NCI-H446 (cell line): ENCODE data around the gene GRB7.
"Not testable (repeated sequence)": the region's sequence is repeated elsewhere in the genome, so short reads cannot be mapped to it uniquely, and the experiment has no call there.

ENCODE experiments used
- DNase-seq, 2 experiments: peaks; one replicate each; lab custom pipeline; 2025; lab: John Stamatoyannopoulos, UW

The GRB7 gene

DNA sequence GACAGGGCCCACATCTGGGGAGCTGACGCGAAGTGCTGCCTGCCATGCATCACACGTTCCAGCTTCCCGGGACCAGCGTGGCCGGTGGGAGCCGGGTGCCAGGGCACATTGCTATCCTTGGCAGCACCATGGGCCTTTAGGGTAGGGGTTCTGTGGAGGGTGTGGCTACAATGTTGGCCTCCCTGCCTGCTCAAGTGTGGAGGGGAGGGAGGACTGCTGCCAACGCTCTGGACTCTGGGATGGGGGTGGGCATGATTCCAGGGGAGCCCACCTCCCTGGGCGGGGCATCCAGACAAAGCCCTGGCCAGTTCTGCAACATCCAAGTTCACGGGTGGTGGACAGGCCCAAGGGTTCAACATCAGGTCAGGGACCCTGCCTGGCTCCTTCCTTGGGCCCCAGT lies 13.9 kb downstream of the GRB7 start:
- peak in 1 of 2 experiments; percentile 30 for DNase-seq

DNA sequence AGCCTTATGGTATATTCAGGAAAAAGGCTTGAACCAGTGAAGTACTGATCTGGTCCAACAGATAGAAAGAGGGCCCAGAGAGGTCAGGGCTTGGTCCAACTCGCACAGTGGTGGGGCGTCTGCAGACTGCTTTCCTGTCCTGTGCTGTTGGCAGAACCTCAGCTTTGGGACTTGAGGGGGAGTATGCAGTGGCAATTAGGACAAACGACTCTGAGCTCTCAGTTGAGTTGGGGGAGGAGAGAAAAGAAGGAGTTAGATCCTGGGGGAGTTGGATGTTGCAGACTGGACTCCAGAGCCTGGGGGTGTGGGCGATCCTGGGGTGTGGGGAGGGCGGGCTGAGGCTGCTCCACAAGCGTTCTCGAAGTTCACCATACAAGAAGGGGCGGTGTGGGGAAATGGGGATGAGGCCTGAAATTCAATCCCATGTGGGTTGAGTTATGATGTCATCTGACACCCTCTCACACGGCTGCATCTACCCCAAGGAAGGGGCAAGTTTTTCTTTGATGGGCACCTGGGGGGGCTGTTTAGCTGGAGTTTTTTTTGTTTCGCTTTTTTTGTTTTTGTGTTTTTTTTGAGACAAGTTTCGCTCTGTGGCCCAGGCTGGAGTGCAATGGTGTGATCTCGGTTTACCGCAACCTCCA lies 14.6 kb downstream of the GRB7 start:
- DNase-seq, result no peak

- no peak for DNase-seq
Observed at GRCh38 chr17:39753514-39754160, 15.9 kb downstream of the GRB7 start.

DNA sequence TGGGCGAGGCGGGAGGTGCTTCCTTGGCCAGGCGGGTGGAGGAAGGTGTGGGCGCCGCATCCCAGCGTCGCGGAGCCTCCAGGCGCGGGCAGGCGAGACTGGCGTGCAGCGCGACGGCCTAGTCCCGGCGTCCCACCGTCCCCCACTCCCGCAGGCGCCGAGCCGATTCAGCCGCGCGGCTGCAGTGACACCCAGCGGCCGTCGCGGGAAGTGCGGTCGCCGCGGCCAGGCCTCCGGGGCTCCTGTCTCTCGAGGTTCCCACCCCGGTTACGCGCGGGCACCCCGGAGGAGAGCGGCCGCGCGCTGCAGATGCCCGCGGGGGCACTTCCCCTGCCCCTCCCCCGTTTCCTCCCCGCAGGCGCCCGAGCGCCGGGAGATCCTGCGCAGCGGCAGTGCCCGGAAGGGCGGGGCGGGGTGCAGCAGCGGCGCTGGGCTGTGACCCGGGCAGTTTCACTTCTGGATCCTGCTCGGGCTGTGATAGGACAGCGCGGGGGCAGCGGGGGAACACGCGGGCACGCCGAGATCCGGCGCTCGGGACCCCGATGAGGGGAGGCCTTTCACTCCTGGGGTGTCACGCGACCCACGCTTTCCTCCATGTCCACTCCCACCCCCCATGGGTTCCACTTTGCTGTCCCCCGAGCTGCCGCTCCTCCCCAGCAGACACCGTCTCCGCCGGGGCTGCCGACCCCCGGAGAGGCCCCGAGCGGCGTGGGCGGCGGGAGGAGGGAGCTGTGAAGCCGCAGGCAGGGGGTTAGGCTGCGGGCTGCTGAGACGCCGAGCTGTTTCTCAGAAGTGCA lies 16.6 kb downstream of the GRB7 start:
- peak; percentile 49 to 71 for DNase-seq

DNA sequence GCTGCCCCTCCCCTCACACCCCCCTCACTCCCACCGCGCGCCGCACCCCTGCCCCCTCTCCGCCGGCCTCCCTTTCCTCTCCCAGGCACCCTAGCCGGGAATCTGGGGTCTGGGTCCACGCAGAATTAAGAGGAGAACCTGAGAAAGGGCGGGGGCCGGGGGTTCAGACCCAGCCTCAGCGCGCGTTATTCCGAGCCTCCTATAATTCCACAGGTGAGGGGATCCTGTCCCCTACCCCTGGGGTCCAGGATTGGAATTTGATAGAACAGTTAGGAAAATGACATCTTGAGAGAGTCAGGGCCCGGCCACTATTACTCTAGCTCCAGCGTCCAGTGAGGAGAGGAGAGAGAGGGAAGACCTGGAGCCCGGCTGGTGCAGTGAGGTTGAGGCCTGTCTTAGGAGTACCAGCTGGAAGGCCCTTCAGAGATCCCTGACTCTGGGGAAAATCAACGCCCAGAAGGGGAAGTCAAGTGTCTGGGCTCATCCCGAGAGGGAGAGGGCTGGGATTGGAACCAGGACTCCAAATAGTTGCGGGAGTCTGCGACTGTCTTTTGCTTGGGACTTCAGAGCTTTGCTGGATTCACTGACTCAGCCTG lies 17.3 kb downstream of the GRB7 start:
- no peak for DNase-seq

GRCh38 chr17:39755554-39756379 lies 18.0 kb downstream of the GRB7 start:
- DNase-seq, result no peak

DNA sequence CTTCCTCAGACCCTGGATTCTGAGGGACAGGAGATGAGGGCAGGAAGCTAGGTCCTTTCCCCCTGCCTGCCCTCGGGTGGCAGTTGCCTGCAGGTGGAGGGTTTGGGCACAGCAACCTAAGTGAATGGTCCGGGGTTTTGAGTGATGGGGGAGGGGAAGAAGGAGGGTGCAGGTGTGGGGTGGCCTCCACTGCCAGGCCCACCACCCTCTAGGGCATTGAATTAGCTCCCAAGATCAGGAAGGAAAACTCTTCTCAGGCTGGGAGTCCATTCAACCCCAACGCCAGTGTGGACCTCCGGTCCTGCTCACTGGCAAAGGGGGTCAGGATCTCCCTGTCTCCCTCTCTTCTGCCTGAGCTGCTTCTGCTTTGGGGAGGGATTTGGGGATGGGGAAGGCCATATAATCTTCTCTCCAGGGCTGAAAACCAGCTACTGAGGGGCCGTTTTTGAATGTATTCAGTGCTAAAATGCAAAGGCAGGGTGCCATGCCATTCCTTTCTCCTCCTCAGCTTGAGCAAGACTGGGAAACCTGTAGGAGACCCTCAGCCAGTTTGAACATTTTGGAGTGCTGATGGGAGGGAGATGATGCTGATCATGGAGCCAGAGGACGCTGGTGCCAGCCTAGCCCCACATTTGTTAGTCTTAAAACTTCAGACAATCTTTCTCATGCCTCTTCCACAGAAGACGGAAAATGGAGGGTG lies 18.8 kb downstream of the GRB7 start:
- DNase-seq, result no peak

GRCh38 chr17:39757176-39757662 lies 19.5 kb downstream of the GRB7 start:
- DNase-seq, result no peak

DNA sequence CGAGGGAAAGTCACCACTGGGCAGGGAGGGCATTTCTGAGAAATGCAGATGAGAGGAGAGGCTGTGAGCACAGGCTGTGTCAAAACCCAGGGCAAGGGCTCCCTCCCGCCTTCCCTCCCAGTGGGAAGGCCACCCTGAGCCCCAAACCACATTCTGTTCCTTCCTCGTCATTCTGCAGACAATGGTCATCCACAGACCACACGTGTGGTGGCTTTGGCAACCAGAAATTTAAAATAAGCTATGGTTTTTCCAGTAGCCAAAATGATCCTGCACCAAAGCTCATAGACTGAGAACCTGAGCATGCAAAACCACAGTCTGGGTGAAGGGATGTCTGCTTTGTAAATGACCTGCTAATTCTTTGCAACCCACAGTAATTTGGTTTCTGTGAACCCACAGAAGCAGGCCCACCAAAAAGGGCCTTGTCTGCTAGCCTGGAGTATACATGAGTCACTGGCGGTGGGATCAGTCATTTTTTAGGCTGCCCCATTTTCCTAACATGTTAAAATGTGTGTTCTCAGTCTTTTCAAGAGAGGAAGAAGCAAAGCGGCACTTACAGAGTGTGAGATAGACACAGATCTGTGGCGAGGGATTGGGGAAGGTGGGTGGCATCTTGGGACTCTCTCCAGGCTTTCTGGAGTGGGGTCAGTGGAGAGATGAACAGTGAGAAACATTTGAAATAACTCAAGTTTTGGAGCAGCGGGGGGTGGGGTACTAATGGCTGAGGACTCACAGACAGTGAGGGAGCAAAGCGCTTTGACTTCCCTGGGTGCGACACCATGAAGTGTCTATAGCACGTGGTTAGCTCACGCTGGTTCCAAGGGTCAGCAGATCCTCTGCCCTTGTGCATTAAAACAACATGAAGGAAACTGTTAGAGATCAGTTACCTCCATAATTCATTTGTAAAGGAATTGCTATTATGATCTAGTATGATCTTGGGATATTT lies 20.5 kb downstream of the GRB7 start:
- no peak for DNase-seq

DNA sequence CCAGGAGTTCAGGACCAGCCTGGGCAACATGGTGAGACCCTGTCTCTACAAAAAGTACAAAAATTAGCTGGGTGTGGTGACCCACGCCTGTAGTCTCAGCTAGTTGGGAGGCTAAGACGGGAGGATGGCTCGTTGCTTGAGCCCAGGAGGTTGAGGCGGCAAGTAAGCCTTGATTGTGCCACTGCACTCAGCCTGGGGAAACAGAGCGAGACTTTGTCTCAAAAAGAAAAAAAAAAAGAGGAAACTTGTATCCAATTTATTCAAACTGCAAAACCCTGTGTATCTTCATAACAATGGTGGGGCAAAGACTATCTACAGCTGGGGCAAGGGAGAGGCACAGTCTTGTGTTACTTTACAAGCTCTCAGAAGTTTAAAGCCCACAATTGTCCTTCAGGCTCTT lies 21.5 kb downstream of the GRB7 start:
- DNase-seq, result no peak

DNA sequence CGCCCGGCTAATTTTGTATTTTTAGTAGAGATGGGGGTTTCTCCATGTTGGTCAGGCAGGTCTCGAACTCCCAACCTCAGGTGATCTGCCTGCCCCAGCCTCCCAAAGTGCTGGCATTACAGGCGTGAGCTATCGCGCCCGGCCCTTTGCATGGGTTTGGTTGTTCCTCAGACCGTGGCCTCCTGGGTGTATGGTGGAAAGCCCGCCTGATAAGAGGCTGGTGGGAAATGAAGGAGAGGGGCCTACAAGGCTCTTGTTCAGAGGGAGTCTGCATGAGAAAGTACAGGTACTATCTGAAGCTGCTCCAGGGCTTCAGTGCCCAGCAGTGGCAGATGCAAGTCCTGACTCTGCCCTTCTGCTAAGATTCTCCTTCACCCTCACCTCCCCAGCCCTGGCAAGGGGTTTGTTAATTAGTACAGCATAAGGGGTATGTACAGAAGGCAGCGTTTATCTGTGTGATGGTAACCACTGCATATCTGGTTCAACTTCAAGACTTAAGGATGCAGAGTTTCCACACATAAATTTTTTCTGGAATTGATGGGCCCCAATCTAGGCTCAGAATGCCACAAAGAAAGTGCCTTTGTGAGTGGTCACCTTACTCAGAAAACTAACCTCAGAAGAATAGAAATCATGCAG lies 24.2 kb downstream of the GRB7 start:
- no peak for DNase-seq

DNA sequence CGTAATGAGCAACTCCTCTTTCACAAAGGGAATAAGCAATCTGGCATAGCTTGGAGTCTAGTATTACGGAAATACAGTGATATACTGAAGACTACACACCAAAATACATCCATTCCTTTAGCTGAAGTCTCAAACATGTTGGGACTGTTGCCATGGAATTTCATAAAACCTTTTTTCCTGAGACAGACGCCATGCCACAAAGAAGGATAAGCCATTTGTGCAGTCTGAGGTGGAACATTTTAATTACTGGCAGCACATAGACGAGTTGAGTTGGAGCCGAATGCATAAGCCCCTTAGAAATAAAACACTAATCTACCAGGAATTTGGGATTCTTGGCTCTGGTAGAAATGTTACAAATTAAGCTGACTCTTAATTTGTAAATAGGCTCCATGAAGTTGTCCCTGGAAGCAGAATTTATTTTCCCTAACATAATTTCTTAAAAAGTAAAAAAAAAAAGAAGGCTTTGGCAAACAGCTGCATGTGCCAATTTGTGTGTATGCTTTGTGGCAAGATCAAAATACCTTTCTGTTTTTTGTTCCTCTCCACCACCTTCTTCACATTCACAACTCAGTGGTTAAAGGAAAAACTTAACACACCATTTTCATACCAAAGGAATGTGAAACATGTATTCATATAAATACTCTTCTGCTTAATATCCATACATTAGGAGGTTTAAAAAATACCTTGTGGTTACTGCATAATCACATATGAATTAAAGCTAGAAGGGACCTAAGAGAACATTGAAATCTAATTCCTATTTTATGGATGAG lies 25.5 kb downstream of the GRB7 start:
- no peak for DNase-seq

GRCh38 chr17:39764171-39764570 lies 26.4 kb downstream of the GRB7 start:
- DNase-seq, result not testable (repeated sequence)

DNA sequence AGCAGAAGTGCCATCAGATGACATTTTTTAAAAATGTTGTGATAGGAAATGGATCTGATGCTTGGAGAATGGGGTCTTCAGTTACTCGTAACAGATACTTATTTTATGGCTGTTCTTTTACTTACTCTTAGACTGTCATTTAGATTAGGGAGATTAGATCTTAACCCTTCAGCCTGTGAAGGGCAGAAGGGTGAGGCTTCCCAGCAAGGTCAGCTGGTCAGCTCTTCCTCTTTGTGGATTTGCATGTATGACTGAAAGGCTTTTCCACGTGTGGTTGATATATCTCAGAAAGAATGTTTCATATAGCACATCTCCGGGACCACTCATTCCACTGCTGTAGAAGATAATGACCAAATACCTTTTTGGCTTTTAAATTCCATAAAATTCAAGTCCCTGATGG lies 27.4 kb downstream of the GRB7 start:
- no peak for DNase-seq

DNA sequence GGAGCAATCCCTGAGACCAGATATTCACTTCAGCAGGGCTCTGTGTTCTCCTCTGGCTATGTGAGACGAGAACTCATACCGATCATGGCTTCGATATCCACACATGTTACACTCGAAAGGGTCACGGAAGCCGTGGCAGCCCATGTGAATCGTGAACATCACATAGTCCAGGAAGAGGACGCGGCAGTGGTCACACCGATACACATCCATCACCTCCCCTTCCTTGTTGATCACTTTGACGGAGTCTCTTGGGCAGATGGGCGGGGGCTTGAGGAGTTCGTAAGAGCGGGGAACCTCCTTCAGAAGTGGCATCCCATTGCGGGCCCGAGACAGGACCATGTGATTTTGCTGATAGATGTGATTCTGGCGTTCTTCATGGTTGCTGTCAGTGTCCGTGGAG lies 28.0 kb downstream of the GRB7 start:
- DNase-seq, result no peak

GRCh38 chr17:39767147-39767546 lies 29.4 kb downstream of the GRB7 start:
- DNase-seq, result no peak

DNA sequence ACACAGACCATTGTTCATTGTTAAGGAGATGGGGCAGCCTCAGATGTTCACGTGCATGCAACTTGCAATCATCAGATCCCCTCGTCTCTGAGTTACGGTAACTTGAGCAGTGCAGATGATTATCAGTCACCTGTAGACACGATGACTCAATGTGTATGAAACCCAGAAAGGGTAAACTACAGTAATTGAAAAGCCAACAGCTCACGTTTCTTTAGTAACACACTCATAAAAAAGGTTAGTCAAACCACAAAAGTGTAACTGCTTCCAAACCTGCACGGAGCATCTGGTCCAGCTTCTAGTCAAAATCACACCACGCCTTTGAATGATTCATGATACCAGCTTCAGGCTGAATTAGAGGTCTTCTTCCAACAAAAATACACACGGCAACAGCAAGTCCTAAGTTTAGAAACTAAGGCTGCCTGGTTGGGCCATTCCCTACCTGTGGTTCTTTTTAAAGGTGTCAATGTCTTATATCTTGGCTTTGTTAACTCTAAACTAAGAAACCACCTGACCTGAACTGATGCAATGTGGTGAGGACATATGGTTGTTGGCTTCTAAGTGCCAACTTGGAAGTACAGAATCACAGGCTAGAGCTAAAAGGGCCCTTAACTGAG lies 32.3 kb downstream of the GRB7 start:
- no peak for DNase-seq

GRCh38 chr17:39772415-39772814 lies 34.7 kb downstream of the GRB7 start:
- DNase-seq, result no peak
